Stomach (tissue), 4 donors: ENCODE results near the gene TMEM132E.

ENCODE experiments used
- CTCF ChIP-seq, 7 experiments: fragments of 450-650 bp in 4 of 7; fragments of 200-600 bp in 3 of 7; sonication (generic) in 3 of 7; IDR thresholded peaks; one replicate each; pipeline ENCODE4 v1.5.1; 2016 to 2019; ENCODE audit warnings: antibody characterized with exemption in 7 of 7, control low read depth in 2 of 7, mild to moderate bottlenecking in 1 of 7
- EP300 ChIP-seq: sonication (generic); formaldehyde crosslinking; IDR thresholded peaks from one replicate; pipeline ENCODE4 v1.6.1; 2017; ENCODE audit warnings: antibody characterized with exemption
- POLR2A ChIP-seq, 4 donors: fragments of 450-650 bp; IDR thresholded peaks; one replicate each; pipeline ENCODE4 v1.6.1; 2016; ENCODE audit warnings: antibody characterized with exemption in 4 of 4, control low read depth in 2 of 4, mild to moderate bottlenecking in 1 of 4, moderate library complexity in 1 of 4
- POLR2AphosphoS5 ChIP-seq, 3 donors: sonication (generic); formaldehyde crosslinking; IDR thresholded peaks; one replicate each; pipeline ENCODE4 v1.6.1; 2016; ENCODE audit warnings: antibody characterized with exemption in 3 of 3

GRCh38 chr17:34592002-34592401, 12.6 kb downstream of the TMEM132E start:
- TF ChIP-seq POLR2A (IDR thresholded peaks at IDR 0.05) (no peak), CTCF (IDR thresholded peaks at IDR 0.05) (no peak), EP300 (no peak), POLR2AphosphoS5 (IDR thresholded peaks at IDR 0.05) (no peak)
